Stimulated activated CD4-positive, alpha-beta T cell treated with anti-CD3 and anti-CD28 coated beads, Interleukin-12 subunit alpha, Interleukin-12 subunit beta, amount 100 ng/mL, for 24 hours (primary cell): Measurements from ENCODE around the gene SYNJ1.
"Not testable (repeated sequence)": the region's sequence is repeated elsewhere in the genome, so short reads cannot be mapped to it uniquely, and the experiment has no call there.

Experiments
- DNase-seq, 2 experiments: peaks; one replicate each; pipeline ENCODE4 v3.0.0-alpha.2; 2020; ENCODE audit warnings: low read depth in 2 of 2

SYNJ1 gene, protein sequence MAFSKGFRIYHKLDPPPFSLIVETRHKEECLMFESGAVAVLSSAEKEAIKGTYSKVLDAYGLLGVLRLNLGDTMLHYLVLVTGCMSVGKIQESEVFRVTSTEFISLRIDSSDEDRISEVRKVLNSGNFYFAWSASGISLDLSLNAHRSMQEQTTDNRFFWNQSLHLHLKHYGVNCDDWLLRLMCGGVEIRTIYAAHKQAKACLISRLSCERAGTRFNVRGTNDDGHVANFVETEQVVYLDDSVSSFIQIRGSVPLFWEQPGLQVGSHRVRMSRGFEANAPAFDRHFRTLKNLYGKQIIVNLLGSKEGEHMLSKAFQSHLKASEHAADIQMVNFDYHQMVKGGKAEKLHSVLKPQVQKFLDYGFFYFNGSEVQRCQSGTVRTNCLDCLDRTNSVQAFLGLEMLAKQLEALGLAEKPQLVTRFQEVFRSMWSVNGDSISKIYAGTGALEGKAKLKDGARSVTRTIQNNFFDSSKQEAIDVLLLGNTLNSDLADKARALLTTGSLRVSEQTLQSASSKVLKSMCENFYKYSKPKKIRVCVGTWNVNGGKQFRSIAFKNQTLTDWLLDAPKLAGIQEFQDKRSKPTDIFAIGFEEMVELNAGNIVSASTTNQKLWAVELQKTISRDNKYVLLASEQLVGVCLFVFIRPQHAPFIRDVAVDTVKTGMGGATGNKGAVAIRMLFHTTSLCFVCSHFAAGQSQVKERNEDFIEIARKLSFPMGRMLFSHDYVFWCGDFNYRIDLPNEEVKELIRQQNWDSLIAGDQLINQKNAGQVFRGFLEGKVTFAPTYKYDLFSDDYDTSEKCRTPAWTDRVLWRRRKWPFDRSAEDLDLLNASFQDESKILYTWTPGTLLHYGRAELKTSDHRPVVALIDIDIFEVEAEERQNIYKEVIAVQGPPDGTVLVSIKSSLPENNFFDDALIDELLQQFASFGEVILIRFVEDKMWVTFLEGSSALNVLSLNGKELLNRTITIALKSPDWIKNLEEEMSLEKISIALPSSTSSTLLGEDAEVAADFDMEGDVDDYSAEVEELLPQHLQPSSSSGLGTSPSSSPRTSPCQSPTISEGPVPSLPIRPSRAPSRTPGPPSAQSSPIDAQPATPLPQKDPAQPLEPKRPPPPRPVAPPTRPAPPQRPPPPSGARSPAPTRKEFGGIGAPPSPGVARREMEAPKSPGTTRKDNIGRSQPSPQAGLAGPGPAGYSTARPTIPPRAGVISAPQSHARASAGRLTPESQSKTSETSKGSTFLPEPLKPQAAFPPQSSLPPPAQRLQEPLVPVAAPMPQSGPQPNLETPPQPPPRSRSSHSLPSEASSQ (N-terminal part only)

GRCh38 chr21:32727687-32728455 lies at the start of gene SYNJ1:
SYNJ1 (minus strand) TSS chr21:32728013; CDS start chr21:32726895, 1,118 bp downstream.
- DNase-seq: peak; percentile 89 to 90

GRCh38 chr21:32777269-32777668 lies 49.5 kb upstream of the SYNJ1 start:
- no peak for DNase-seq

DNA sequence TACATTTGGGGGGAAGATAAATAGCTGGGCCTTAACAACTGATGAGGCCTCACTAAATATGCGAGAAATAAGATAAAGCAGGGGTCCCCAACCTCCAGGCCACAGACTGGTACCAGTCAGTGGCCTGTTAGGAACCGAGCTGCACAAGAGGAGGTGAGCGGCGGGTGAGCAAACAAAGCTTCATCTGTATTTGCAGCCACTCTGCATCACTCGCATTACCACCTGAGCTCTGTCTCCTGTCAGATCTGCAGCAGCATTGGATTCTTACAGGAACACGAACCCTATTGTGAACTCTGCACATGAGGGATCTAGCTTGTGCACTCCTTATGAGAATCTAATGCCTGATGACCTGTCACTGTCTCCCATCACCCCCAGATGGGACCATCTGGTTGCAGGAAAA lies 48.9 kb upstream of the SYNJ1 start:
- DNase-seq: no peak

- not testable (repeated sequence) for DNase-seq
These were observed 45.2 kb upstream of the SYNJ1 start for GRCh38 chr21:32773048-32773344.

DNA sequence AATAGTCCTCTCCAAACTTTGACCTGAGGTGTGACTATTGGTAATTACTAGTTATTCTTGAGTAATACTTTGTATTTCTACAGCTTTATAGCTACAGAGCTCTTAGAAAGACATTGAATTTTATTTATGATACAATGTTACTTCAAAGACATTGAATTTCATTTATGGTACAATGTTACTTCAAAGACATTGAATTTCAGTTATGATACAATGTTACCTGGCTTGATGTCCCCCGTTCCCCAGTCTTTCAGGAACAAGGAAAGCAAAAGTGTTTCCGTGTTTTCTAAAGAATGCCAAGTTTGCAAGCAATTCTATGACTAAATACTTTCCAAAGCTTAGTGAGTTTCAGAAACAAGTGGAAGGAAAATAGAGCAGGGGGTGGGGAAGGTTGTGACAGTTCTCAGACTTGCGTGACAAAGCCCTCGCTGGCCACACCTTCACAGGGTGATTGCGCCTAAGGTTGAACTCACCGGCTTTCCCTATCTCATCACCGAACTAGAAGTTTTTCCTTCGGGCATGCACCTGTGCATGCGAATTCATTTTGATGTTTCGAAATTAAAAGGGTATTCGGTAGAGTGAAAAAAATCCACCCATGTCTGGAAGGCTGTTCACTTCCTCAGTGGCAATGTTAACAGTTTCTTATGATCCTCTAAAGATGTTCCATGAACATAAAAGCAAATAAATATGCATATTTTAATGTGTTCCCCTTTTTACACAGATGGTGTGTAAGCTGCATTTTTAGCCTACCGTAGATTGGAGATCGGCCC lies 44.7 kb upstream of the SYNJ1 start:
- DNase-seq: peak; percentile 48 to 63

GRCh38 chr21:32770871-32771523 lies 43.2 kb upstream of the SYNJ1 start:
- peak; percentile 19 to 23 for DNase-seq

GRCh38 chr21:32768530-32768929 lies 40.7 kb upstream of the SYNJ1 start:
- DNase-seq: no peak

- no peak for DNase-seq
These were observed 37.2 kb upstream of the SYNJ1 start for GRCh38 chr21:32765058-32765457.

DNA sequence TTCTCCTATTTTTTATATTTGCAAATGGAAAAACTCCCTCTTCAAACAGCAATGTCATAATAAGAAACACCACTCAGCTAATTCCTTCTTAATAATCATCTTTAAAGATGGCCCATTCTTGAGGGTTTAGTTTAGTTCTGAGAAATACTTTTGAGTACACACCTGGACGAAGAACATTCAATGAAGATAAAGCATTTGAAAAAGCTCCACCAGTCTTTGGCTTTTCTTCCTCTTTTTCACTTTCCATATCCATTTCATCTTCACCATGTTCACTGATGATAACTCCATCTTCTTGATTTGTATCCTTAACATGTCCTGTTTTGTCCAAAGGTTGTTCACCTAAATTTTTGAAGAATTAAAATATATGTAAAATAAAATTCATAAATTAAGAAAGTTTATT lies 36.4 kb upstream of the SYNJ1 start:
- no peak for DNase-seq

DNA sequence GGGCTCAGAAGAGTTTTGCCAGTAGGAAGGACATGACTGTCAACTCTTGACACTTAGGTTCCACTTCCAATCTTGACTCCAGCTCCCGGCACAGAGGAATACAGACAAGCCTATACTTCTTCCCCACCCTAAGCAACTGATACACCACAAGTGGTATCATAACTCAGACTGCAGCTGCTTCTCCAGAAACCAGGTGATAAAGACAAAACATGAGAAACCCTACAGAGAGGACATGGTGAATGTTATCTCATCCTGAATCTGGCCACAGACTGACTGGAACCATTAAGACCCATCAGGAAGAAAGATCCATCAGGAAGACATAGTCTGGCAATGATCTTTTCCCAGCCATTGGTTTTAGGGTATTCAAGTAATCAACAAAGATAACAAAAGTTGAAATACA lies 30.0 kb upstream of the SYNJ1 start:
- DNase-seq: no peak

DNA sequence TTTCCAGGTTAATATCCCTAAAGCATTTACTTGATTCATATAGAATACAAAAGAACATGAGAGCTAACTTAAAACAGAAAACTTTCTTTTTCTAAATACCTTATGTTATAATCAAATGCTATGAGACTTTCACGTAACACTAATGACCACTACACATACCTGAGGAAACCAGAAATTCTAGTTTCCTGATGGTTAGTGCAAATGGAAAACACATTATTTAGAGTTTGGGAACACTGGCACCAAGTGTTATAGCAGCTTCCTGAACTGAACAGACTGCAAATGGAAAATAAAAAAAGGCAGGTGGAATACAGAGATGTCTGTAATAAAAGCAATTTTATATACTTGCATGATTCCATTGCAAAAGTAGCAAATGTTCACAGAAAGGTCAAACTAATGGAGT lies 28.3 kb upstream of the SYNJ1 start:
- no peak for DNase-seq

DNA sequence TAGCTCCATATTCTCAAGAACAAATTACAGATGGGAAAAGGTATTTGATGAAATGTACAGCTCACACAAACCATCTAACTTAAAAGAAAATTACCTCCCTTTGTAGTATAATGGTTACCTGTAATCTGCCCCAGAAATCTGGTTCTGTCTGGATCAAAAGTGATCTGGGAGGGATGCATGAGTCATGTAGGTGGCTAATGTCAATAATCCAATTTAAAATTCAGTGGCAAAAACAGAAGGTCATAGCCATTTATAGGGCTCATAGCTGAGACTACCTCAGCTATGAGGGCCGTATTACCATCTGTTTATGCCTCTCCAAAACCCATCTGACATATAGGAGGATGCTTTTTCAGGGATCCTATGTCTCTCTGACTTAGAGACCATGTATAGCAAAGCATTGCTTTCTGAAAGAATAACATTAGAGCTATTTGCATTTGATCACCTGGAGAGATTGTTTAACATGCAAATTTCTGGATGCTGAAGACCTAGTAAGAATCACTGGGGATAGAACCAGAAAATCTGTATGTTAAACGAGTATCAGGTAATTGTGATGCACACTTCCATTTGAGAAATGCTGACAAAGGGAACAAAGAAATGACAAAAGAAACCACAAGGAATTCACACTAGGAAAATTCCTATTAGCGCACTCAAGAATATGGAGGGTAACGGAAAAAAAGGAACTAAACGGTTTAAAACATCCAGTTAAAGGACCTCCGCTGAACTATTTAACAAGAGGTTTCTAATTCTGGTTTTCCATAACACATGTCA lies 26.2 kb upstream of the SYNJ1 start:
- DNase-seq: no peak

DNA sequence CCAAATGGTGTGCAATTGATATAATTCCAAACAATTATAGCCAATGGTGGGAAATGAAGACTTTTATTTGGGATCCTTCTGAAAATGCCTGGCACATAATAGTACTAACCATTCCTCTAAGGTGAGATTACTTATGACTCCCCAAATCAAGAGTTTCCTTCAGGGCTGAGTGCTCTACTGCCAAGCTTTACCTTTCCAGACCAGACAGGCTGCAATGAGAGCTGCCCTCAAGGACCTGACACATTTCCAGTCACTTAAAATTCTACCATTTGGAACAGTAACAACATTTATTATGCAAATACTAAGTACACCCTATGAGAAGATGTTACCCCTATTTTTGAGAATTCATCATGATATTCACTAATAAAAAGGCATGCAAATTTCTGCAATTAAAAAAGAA lies 22.6 kb upstream of the SYNJ1 start:
- DNase-seq: no peak

DNA sequence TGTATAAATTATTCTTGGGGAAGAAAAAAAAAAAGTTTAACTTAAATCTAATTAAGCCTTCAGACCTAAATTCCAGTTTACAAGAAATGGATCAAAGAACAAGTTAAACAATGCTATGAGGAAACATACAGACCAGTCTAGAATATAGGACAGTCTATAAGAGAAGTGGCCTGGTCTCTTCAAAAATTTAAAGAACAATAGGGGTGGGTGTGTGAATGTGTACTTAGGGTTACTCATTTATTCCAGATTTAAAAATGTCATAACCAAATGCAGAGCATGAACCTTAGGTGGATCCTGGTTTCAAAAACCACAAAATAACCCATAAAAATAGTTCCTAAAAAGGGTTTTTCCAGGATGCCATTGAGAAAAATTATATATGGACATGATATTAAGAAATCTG lies 21.8 kb upstream of the SYNJ1 start:
- DNase-seq: no peak

DNA sequence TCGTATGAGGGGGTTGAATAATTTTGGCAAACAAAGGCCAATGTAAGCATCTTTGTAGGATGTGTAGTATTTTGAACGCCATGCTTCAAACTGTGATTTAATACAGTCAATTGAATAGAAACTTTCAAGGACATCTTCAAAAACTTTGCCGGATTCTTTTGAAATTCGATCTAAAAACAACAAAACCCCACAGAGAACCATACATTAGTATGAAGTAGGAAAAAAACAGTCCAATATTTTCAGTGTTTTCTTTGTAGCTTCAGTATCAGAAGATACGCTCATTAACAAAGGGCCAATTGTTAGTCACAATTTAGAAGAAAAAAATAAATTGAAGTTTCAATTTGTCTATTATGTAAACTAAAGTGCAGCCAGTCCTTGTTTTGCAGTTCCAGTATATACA lies 20.7 kb upstream of the SYNJ1 start:
- no peak for DNase-seq

DNA sequence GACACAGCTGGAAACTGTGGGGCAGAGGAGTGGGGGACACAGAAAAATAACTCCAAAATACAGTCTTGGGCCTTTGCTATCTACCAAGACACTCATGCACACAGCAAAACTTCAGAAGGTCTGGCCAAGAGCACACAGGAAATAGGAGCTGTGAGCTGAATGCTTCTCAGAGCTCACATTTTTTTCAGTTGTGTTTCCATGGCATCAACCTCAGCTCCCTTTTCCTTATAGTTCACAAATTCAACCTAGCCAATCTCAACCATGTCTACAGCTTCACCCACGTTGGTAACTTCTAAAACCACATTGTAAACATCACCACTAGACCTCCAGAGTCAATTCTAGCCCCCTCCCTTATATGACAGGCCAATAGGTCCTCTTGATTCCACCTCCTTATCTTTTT lies 19.6 kb upstream of the SYNJ1 start:
- DNase-seq: no peak

- not testable (repeated sequence) for DNase-seq
These were observed 18.9 kb upstream of the SYNJ1 start for GRCh38 chr21:32746711-32747110.

- DNase-seq: no peak
These were observed 14.6 kb upstream of the SYNJ1 start for GRCh38 chr21:32742396-32742795.

DNA sequence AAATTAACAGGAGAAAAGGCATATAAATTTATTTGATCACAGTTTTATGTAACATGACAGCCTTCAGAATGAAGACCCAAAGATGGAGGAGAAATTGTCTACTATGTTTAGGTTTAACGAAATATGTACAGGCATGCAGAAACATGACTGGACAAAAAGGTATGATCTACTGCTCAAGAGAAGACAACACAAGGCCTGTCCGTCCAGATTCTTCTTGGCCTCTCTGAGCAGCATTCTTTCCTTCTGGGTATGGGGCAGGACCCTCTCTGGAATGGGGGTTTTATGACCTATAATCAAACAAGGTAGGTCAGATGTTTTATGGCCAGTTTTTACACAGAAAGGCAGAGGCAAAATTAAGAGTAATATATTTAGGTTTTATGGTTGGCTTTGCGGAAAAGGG lies 13.5 kb upstream of the SYNJ1 start:
- DNase-seq: no peak
